Measurements from ENCODE around the gene ILF3. TPM values are rescaled to one million over a fixed set of nuclear protein-coding genes. Genes with fewer than 3 reads are reported as not detected.

The ILF3 gene
- total RNA-seq, 1 experiment from 2014 or later, result 430 TPM

- H3K4me2 ChIP-seq (ENCODE audit: low read length), result no peak overlapping the region
- H3K9me2 ChIP-seq (ENCODE audit: insufficient read depth), result no peaks in the 10 kb centered on the region
- H3K27ac ChIP-seq (ENCODE audit: low read depth, low read length), result no peak overlapping the region
- no peak for TF ChIP-seq SRF (IDR thresholded peaks at IDR 0.05; ENCODE audit: low read depth)
- TF ChIP-seq ATF3 (IDR thresholded peaks at IDR 0.05), result no peak
- TF ChIP-seq CBX3 (IDR thresholded peaks at IDR 0.05; ENCODE audit: low read depth), result no peak
- no peak for TF ChIP-seq SP1 (IDR thresholded peaks at IDR 0.05; ENCODE audit: low read depth)
- no peak for TF ChIP-seq CEBPB (IDR thresholded peaks at IDR 0.05; ENCODE audit: low read depth)
- TF ChIP-seq POLR2AphosphoS5 (IDR thresholded peaks at IDR 0.05; ENCODE audit: low read depth, low read length), result no peak
- no peak for TF ChIP-seq FOSL1 (IDR thresholded peaks at IDR 0.05; ENCODE audit: low read depth)
- TF ChIP-seq CTCF (IDR thresholded peaks at IDR 0.05 in 2 of 3, conservative IDR thresholded peaks at IDR 0.05 in 1 of 3; ENCODE audit: borderline replicate concordance in 1 of 3, insufficient read depth in 1 of 3, low read depth in 2 of 3, low read length in 2 of 3), result no peak
- no peak for TF ChIP-seq YY1 (IDR thresholded peaks at IDR 0.05; ENCODE audit: extremely low read depth, insufficient replicate concordance, low read depth, low read length)
- no peak for TF ChIP-seq ZBTB33 (IDR thresholded peaks at IDR 0.05; ENCODE audit: extremely low read depth, insufficient replicate concordance, low read length)
- no peak for TF ChIP-seq TCF7L2 (IDR thresholded peaks at IDR 0.05; ENCODE audit: borderline replicate concordance, extremely low read depth, insufficient read depth, insufficient read length)
- no peak for TF ChIP-seq MAX (IDR thresholded peaks at IDR 0.05)
- no peak for TF ChIP-seq RAD21 (IDR thresholded peaks at IDR 0.05; ENCODE audit: low read depth)
- TF ChIP-seq ZNF274 (IDR thresholded peaks at IDR 0.05; ENCODE audit: low read depth, low read length), result no peak
- TF ChIP-seq EZH2phosphoT487 (IDR thresholded peaks at IDR 0.05; ENCODE audit: borderline replicate concordance), result no peak
- TF ChIP-seq ZFX (IDR thresholded peaks at IDR 0.05), result no peak
- ATAC-seq, result no peak
- DNase-seq (ENCODE audit: low read depth, low spot score), result no peak
- intact Hi-C loops (cut with micrococcal nuclease), result no loop called here
- BruUV-seq (replicated peaks), result no TSS peak
- RAD21 ChIA-PET (ENCODE audit: low non-redundant PET in 1 of 2, low total read pairs in 2 of 2, uncharacterized antibody in 2 of 2, unreplicated experiment in 2 of 2), result no interaction called here
- no peak overlapping the region for H3K9ac ChIP-seq (ENCODE audit: low read length)
- POLR2A ChIA-PET, result interaction anchor here (0.7 kb wide), 1 partner anchor 33 kb away, joined by 5 read pairs; no protein-coding TSS in a partner anchor
- H3K4me3 ChIP-seq (replicated peaks in 1 of 2; ENCODE audit: low read depth in 1 of 2, low read length in 2 of 2), result no peak overlapping the region
- peaks cover 40 to 44% of the 10 kb centered on the region in 2 experiments; a peak in 3 of 4 replicates for H3K36me3 ChIP-seq (ENCODE audit: control insufficient read depth in 1 of 2, insufficient read depth in 2 of 2, low read length in 2 of 2)
- no peaks in the 10 kb centered on the region; the same call in 1 of the 2 replicates for H3K79me2 ChIP-seq (ENCODE audit: insufficient read depth, low read length)
- H3K9me3 ChIP-seq (ENCODE audit: control insufficient read depth in 1 of 2, insufficient read depth in 1 of 2, low read depth in 1 of 2, low read length in 2 of 2), result no peaks in the 10 kb centered on the region
- H3K4me1 ChIP-seq (ENCODE audit: control insufficient read depth in 1 of 2, insufficient read depth in 2 of 2, low read length in 2 of 2), result no peaks in the 10 kb centered on the region
- no peaks in the 10 kb centered on the region for H3K27me3 ChIP-seq (ENCODE audit: insufficient read depth, low read length)
- CTCF ChIA-PET, result no interaction called here
- no peak overlapping the region for H2AFZ ChIP-seq (ENCODE audit: low read depth, low read length, poor library complexity, severe bottlenecking)
- no peaks in the 10 kb centered on the region for H4K20me1 ChIP-seq (ENCODE audit: insufficient read depth)
Measured at GRCh38 chr19:10634963-10635362, 19.2 kb upstream of the ILF3 start.
